Body of pancreas (tissue), 4 donors: ENCODE data around the gene PIP5K1B. TPM values are rescaled to one million over a fixed set of nuclear protein-coding genes. Genes with fewer than 3 reads are reported as not detected.
A peak's percentile ranks its signal among the peaks of the same experiment; 100 is the strongest.

Experiments used
- ATAC-seq: fragments of 150-250 bp; one replicate; pipeline ENCODE4 v1.9.1; 2016
- DNase-seq, 4 donors: peaks; one replicate each; pipeline ENCODE4 v3.0.0-alpha.2; 2019
- H3K27ac ChIP-seq, 4 donors: fragments of 200-600 bp; sonication (generic); 1 replicate in 3 of 4; 2 replicates in 1 of 4; pipeline versions ENCODE4 v1.5.1 to v1.6.1; 2016 to 2019; ENCODE audit warnings: mild to moderate bottlenecking in 1 of 4, mixed read lengths in 1 of 4, moderate library complexity in 1 of 4
- H3K27me3 ChIP-seq, 2 donors: fragments of 200-600 bp; sonication (generic); one replicate each; pipeline ENCODE4 v1.6.0; 2016; ENCODE audit warnings: mild to moderate bottlenecking in 1 of 2
- H3K36me3 ChIP-seq, 2 donors: fragments of 200-600 bp; sonication (generic); replicated peaks in 1 of 2; 2 replicates each; pipeline ENCODE4 v1.5.1; 2016; ENCODE audit warnings: low read depth in 2 of 2; ENCODE audit not compliant: insufficient read depth in 1 of 2
- H3K4me1 ChIP-seq: fragments of 200-600 bp; sonication (generic); one replicate; pipeline ENCODE4 v1.6.0; 2016
- H3K4me3 ChIP-seq, 2 donors: fragments of 200-600 bp; sonication (generic); 1 replicate in 1 of 2; 2 replicates in 1 of 2; pipeline ENCODE4 v1.5.1; 2016 to 2019
- H3K9me3 ChIP-seq, 3 donors: fragments of 200-600 bp; sonication (generic); 1 replicate in 2 of 3; 2 replicates in 1 of 3; pipeline ENCODE4 v1.5.1; 2016
- CTCF ChIP-seq, 7 experiments: fragments of 450-650 bp in 4 of 7; fragments of 200-600 bp in 3 of 7; sonication (generic) in 3 of 7; IDR thresholded peaks; one replicate each; pipeline ENCODE4 v1.5.1; 2016 to 2019; ENCODE audit warnings: antibody characterized with exemption in 7 of 7
- POLR2A ChIP-seq, 3 donors: fragments of 450-650 bp; IDR thresholded peaks; one replicate each; pipeline ENCODE4 v1.6.1; 2016; ENCODE audit warnings: antibody characterized with exemption in 3 of 3, mild to moderate bottlenecking in 2 of 3
- WGBS, 2 donors: methylation state at CpG; one replicate each; pipeline ENCODE4 v1.1.5; 2017; 5-methylcytosine and 5-hydroxymethylcytosine counted together
- intact Hi-C: fragments of 100-400 bp; cut with DNase I; formaldehyde crosslinking; loops from one replicate; pipeline ENCODE4 v1.15.1; 2023
- total RNA-seq, 2 donors: library from RNA; depleted of rRNA; stranded (reverse); fragments of >200 nt; gene quantifications; one replicate each; pipeline ENCODE4 v1.1.0, GENCODE V29; 2016

The PIP5K1B gene
- total RNA-seq, 2 donors from 2014 or later, result 3.6 to 7.8 TPM

GRCh38 chr9:69020301-69021145 is 315.5 kb downstream of the PIP5K1B start:
- H3K9me3 ChIP-seq, result no peaks in the 10 kb centered on the region
- no peak overlapping the region for H3K27ac ChIP-seq
- intact Hi-C loops, result no loop called here
- ATAC-seq, result no peak
- H3K36me3 ChIP-seq, result no peaks in the 10 kb centered on the region
- TF ChIP-seq POLR2A (IDR thresholded peaks at IDR 0.05), result no peak
- no peak for TF ChIP-seq CTCF (IDR thresholded peaks at IDR 0.05)
- no peak overlapping the region for H3K4me3 ChIP-seq
- H3K4me1 ChIP-seq, result no peaks in the 10 kb centered on the region
- WGBS, 2 donors, result 85 to 95% methylated on average over 7 to 8 of the region's 8 CpGs
- DNase-seq, result no peak
- no peaks in the 10 kb centered on the region for H3K27me3 ChIP-seq

- Histone ChIP-seq H3K4me1 (peaks cover 7% of the 10 kb centered on the region), H3K27me3 (no peaks in the 10 kb centered on the region), H3K4me3 (no peak overlapping the region), H3K27ac (no peak overlapping the region), H3K36me3 (no peaks in the 10 kb centered on the region), H3K9me3 (no peaks in the 10 kb centered on the region)
- DNase-seq, result peak; percentile 44 to 78 (median 60)
- peak; percentile 73 for ATAC-seq
- intact Hi-C loops, result no loop called here
- WGBS, 2 donors, result 21 to 27% methylated on average over 7 of the region's 7 CpGs
- TF ChIP-seq POLR2A (IDR thresholded peaks at IDR 0.05) (no peak), CTCF (IDR thresholded peaks at IDR 0.05) (no peak)
Observed at GRCh38 chr9:69023650-69024049, 318.6 kb downstream of the PIP5K1B start.

- Histone ChIP-seq H3K9me3 (no peaks in the 10 kb centered on the region), H3K4me1 (peaks cover 7% of the 10 kb centered on the region), H3K27ac (no peak overlapping the region), H3K36me3 (no peaks in the 10 kb centered on the region), H3K4me3 (no peak overlapping the region), H3K27me3 (no peaks in the 10 kb centered on the region)
- DNase-seq (peak; percentile 42 to 62 (median 50)), ATAC-seq (peak; percentile 83)
- 33 to 41% methylated on average over 5 of the region's 5 CpGs for WGBS, 2 donors
- TF ChIP-seq CTCF (IDR thresholded peaks at IDR 0.05) (peak; percentile 57 to 84 (median 80)), POLR2A (IDR thresholded peaks at IDR 0.05) (no peak)
- intact Hi-C loops, result loop anchor here (5.0 kb wide), 1 partner anchor 445 kb away; no protein-coding TSS in a partner anchor
Observed at GRCh38 chr9:69027355-69028097, 322.5 kb downstream of the PIP5K1B start.

- H3K4me3 ChIP-seq, result no peak overlapping the region
- ATAC-seq (no peak), DNase-seq (no peak)
- TF ChIP-seq CTCF (IDR thresholded peaks at IDR 0.05) (no peak), POLR2A (IDR thresholded peaks at IDR 0.05) (no peak)
- no peaks in the 10 kb centered on the region for H3K36me3 ChIP-seq
- intact Hi-C loops, result loop anchor here (5.0 kb wide), 1 partner anchor 446 kb away; no protein-coding TSS in a partner anchor
- whole genome bisulfite sequencing, 2 donors, result 74 to 96% methylated on average over 2 of the region's 2 CpGs
- no peaks in the 10 kb centered on the region for H3K27me3 ChIP-seq
- no peak overlapping the region for H3K27ac ChIP-seq
- no peaks in the 10 kb centered on the region for H3K9me3 ChIP-seq
- peaks cover 7% of the 10 kb centered on the region for H3K4me1 ChIP-seq
Observed at GRCh38 chr9:69028754-69029153, 323.7 kb downstream of the PIP5K1B start.
